Activated naive CD4-positive, alpha-beta T cell treated with anti-CD3 and anti-CD28 coated beads, Interleukin-2, amount 50 U/mL, for 16 hours (primary cell): ENCODE measurements around the gene PLSCR5.

Experiments
- DNase-seq: peaks from one replicate; pipeline ENCODE4 v3.0.0-alpha.2; 2020

The PLSCR5 gene

GRCh38 chr3:146581951-146582467 lies 23.1 kb downstream of the PLSCR5 start:
- no peak for DNase-seq

GRCh38 chr3:146581080-146581601 lies 24.0 kb downstream of the PLSCR5 start:
- no peak for DNase-seq

- no peak for DNase-seq
Measured at GRCh38 chr3:146577662-146578061, 27.5 kb downstream of the PLSCR5 start.

- DNase-seq, result no peak
Measured at GRCh38 chr3:146575636-146576035, 29.5 kb downstream of the PLSCR5 start.

GRCh38 chr3:146574173-146574572 lies 31.0 kb downstream of the PLSCR5 start:
- no peak for DNase-seq

GRCh38 chr3:146569314-146569713 lies 35.8 kb downstream of the PLSCR5 start:
- DNase-seq, result no peak

- DNase-seq, result no peak
Measured at GRCh38 chr3:146566138-146566537, 39.0 kb downstream of the PLSCR5 start.

GRCh38 chr3:146561879-146562278 lies 43.3 kb downstream of the PLSCR5 start:
- DNase-seq, result no peak

- DNase-seq, result no peak
Measured at GRCh38 chr3:146561463-146561862, 43.7 kb downstream of the PLSCR5 start.

GRCh38 chr3:146560678-146561077 lies 44.5 kb downstream of the PLSCR5 start:
- no peak for DNase-seq

- DNase-seq, result no peak
Measured at GRCh38 chr3:146559388-146559787, 45.8 kb downstream of the PLSCR5 start.

GRCh38 chr3:146558781-146559180 lies 46.4 kb downstream of the PLSCR5 start:
- no peak for DNase-seq

- DNase-seq, result no peak
Measured at GRCh38 chr3:146557745-146558144, 47.4 kb downstream of the PLSCR5 start.

- DNase-seq, result no peak
Measured at GRCh38 chr3:146555311-146555710, 49.8 kb downstream of the PLSCR5 start.

- DNase-seq, result no peak
Measured at GRCh38 chr3:146554151-146554760, 50.9 kb downstream of the PLSCR5 start.

GRCh38 chr3:146550743-146551510 lies 54.2 kb downstream of the PLSCR5 start:
- DNase-seq, result no peak

GRCh38 chr3:146550070-146550615 lies 55.0 kb downstream of the PLSCR5 start:
- DNase-seq, result no peak

GRCh38 chr3:146547235-146547835 lies 57.8 kb downstream of the PLSCR5 start:
- no peak for DNase-seq

GRCh38 chr3:146546366-146546965 lies 58.7 kb downstream of the PLSCR5 start:
- no peak for DNase-seq

- no peak for DNase-seq
Measured at GRCh38 chr3:146544929-146545528, 60.1 kb downstream of the PLSCR5 start.

- peak; percentile 69 for DNase-seq
Measured at GRCh38 chr3:146544002-146544928, 60.9 kb downstream of the PLSCR5 start, which contains the start of gene PLSCR1. Gene PLSCR1, minus strand, starts transcription at chr3:146544607. Its CDS starts 8,055 bp downstream, at chr3:146536552.
